Hematopoietic multipotent progenitor cell treated with erythropoietin and hydrocortisone succinate and interleukin-3 and kit ligand, for 17 days (in vitro differentiated cells): ENCODE measurements around the gene LTO1.
A peak's percentile ranks its signal among the peaks of the same experiment; 100 is the strongest.
"Not testable (repeated sequence)": the region's sequence is repeated elsewhere in the genome, so short reads cannot be mapped to it uniquely, and the experiment has no call there.

Experiments
- DNase-seq: peaks from one replicate; pipeline ENCODE4 v3.0.0-alpha.2; 2015; ENCODE audit warnings: low spot score

The LTO1 gene

GRCh38 chr11:69700278-69701140 lies 25.4 kb upstream of the LTO1 start:
- no peak for DNase-seq

- no peak for DNase-seq
These were observed 24.1 kb upstream of the LTO1 start for GRCh38 chr11:69699213-69699612.

- no peak for DNase-seq
These were observed 23.2 kb upstream of the LTO1 start for GRCh38 chr11:69698362-69698761.

- DNase-seq = no peak
These were observed 22.7 kb upstream of the LTO1 start for GRCh38 chr11:69697861-69698260.

- no peak for DNase-seq
These were observed 22.3 kb upstream of the LTO1 start for GRCh38 chr11:69697469-69697843.

GRCh38 chr11:69696749-69697468 lies 21.8 kb upstream of the LTO1 start:
- no peak for DNase-seq

GRCh38 chr11:69695995-69696394 lies 20.8 kb upstream of the LTO1 start:
- DNase-seq = not testable (repeated sequence)

- no peak for DNase-seq
These were observed 20.4 kb upstream of the LTO1 start for GRCh38 chr11:69695581-69695980.

- DNase-seq = no peak
These were observed 19.6 kb upstream of the LTO1 start for GRCh38 chr11:69694781-69695180.

- DNase-seq = no peak
These were observed 17.3 kb upstream of the LTO1 start for GRCh38 chr11:69692422-69692821.

GRCh38 chr11:69691463-69691862 lies 16.3 kb upstream of the LTO1 start:
- peak; percentile 36 for DNase-seq

- no peak for DNase-seq
These were observed 14.5 kb upstream of the LTO1 start for GRCh38 chr11:69689484-69690319.

GRCh38 chr11:69687969-69688771 lies 13.0 kb upstream of the LTO1 start:
- not testable (repeated sequence) for DNase-seq

- DNase-seq = no peak
These were observed 11.7 kb upstream of the LTO1 start for GRCh38 chr11:69686856-69687255.

- no peak for DNase-seq
These were observed 11.3 kb upstream of the LTO1 start for GRCh38 chr11:69686452-69686851.

- DNase-seq = no peak
These were observed 10.2 kb upstream of the LTO1 start for GRCh38 chr11:69685348-69685747.

GRCh38 chr11:69684651-69685050 lies 9.5 kb upstream of the LTO1 start:
- no peak for DNase-seq

GRCh38 chr11:69683764-69684333 lies 8.7 kb upstream of the LTO1 start:
- DNase-seq = no peak

- DNase-seq = no peak
These were observed 7.7 kb upstream of the LTO1 start for GRCh38 chr11:69682681-69683326.

GRCh38 chr11:69682221-69682620 lies 7.1 kb upstream of the LTO1 start:
- no peak for DNase-seq

GRCh38 chr11:69680688-69681087 lies 5.5 kb upstream of the LTO1 start:
- DNase-seq = no peak
